ENCODE measurements around the gene IGSF21.

Gene IGSF21

DNA sequence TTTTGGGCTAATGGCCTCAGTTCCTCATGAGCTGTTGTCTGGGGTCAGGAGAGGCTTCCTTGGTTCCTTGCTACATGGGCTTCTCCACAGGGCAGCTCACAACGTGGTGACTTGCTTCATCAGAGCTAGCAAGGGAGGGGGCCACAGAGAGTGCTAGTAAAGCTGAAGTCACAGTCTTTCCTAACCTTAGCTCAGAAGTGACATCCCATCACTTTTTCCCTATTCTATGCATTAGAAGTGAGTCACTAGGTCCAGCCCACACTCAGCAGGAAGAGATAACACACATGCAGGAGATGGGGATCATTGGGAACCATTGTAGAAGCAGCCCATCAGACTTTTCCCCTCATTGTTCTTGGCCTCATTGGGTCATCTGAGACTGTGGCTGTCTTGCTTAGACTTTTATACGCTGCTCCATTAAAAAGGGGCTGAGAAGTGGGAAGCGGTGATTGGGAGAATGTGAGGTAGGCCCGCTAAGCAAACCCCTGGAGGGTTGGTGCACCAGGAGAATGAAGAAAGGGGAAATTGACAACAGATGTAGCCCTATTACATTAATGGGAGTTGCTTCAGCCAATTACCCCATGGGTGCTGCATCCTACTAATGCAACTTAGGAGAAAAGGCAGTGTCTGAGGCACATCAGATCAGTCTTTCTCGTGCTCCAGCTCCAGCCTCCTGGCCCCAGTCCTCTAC, 22.1 kb upstream of the IGSF21 start:
- H3K4me3 ChIP-seq (ENCODE audit: low read depth, low read length): no peak overlapping the region
- TF ChIP-seq, protein P1, sequence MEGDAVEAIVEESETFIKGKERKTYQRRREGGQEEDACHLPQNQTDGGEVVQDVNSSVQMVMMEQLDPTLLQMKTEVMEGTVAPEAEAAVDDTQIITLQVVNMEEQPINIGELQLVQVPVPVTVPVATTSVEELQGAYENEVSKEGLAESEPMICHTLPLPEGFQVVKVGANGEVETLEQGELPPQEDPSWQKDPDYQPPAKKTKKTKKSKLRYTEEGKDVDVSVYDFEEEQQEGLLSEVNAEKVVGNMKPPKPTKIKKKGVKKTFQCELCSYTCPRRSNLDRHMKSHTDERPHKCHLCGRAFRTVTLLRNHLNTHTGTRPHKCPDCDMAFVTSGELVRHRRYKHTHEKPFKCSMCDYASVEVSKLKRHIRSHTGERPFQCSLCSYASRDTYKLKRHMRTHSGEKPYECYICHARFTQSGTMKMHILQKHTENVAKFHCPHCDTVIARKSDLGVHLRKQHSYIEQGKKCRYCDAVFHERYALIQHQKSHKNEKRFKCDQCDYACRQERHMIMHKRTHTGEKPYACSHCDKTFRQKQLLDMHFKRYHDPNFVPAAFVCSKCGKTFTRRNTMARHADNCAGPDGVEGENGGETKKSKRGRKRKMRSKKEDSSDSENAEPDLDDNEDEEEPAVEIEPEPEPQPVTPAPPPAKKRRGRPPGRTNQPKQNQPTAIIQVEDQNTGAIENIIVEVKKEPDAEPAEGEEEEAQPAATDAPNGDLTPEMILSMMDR (conservative IDR thresholded peaks at IDR 0.05; ENCODE audit: low read depth, low read length): no peak
- no peak for DNase-seq (ENCODE audit: low read depth)

DNA sequence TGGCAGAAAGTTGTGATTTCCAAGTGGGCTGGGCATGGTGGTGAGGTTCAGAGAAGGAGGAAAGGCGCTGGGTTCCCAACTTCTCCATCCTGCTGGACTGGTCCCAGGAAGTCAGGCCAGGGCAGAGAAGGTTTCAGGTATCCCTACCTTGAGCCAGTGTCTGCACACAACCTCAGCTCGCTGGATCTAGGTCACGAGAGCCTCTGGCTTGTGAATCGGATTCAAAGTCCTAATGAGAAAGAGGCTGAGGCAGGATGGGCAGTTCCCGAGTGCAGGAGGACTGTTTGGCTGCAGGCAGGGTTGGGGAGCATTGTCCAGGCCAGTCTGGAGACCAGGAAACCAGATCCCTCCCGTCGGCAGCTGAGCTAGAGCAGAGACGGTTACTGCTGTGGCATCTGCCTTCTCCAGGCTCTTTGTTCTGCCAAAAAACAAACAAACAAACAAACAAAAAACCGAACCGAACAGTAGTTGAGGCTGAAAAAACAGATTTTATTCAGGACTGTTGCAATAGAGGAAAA, 19.5 kb upstream of the IGSF21 start:
- TF ChIP-seq, protein P1 (conservative IDR thresholded peaks at IDR 0.05; ENCODE audit: low read depth, low read length): no peak
- no peak for DNase-seq (ENCODE audit: low read depth)

DNA sequence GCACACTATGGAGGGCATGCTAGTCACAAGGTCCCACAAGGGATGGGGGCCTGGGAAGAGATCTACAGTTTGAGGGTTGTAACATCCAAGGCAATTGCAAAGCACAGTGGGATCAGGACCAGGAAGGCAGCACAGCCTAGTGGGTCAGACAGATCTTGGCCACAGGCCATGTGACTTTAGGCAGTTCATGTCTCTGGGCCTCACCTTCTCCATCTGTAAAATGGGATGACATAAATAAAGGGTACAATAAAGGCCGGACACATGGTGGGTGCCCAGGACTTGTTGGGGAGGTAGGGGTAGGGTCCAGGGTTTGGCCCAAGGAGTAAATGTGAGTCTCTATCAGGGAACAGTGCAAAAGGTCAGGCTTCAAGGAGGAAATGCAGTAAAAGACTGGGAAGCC, 18.1 kb upstream of the IGSF21 start:
- H3K4me3 ChIP-seq (ENCODE audit: low read depth, low read length): no peak overlapping the region
- TF ChIP-seq, protein P1 (conservative IDR thresholded peaks at IDR 0.05; ENCODE audit: low read depth, low read length): no peak
- DNase-seq (ENCODE audit: low read depth): no peak

More for the DNA sequence above, 19.5 kb upstream of the IGSF21 start:
- no peak overlapping the region for H3K4me3 ChIP-seq (ENCODE audit: low read depth, low read length)

DNA sequence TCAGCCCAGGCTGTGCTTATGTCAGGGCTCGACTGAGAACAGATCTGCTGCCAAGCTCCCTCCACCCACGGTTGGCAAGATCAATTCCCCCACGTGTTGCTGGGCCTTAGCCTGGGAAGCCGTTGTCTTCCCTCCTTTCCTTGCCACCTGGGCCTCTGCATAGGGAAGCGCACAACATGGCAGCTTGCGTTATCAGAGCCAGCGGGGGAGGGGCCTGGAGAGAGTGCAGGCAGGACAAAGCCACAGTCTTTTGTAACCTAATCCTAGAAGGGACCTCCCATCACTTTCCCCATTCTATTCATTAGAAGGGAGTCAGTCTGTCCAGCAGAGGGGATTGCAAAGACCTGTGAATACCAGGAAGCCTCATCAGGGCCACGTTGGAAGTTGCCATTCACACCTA, 17.0 kb upstream of the IGSF21 start:
- no peak overlapping the region for H3K4me3 ChIP-seq (ENCODE audit: low read depth, low read length)
- TF ChIP-seq, protein P1 (conservative IDR thresholded peaks at IDR 0.05; ENCODE audit: low read depth, low read length): no peak
- no peak for DNase-seq (ENCODE audit: low read depth)

DNA sequence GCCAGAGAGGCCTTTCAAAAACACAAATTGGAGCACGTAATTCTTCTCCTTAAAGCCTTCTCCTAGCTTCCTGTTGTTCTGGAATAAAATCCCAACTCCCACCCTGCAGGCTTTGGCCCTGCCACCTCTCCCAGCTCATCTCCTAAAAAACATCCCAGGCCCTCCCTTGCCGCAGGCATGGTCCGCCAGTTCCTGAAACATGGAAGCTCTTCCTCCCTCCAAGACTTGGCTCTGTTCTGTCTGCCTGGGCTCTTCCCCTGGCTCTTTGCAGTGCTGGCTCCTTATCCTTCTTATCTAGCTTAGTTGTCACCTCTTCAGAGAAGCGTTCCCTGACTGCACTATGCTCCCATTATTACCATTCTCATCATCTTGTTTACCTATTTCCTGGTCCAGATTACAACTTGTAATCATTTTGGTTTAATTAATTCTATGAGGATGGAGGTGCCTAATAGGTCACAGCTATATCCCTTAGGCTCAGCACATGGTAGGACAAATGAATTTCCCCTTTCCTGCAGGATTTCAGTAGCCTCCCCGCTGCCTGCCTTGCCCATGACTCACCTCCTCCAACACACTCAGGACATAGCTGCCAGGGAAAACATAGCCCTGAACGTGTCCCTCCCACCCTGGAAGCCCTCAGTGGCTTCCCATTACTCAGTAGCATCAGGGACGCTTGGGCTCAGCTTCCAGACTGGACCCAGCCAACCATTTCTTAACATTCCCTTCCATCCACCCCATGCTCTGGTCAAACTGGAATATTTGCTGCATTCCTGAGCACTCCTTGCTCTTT, 15.7 kb upstream of the IGSF21 start:
- DNase-seq (ENCODE audit: low read depth): peak; percentile 21
- TF ChIP-seq, protein P1 (conservative IDR thresholded peaks at IDR 0.05; ENCODE audit: low read depth, low read length): no peak
- no peak overlapping the region for H3K4me3 ChIP-seq (ENCODE audit: low read depth, low read length)

DNA sequence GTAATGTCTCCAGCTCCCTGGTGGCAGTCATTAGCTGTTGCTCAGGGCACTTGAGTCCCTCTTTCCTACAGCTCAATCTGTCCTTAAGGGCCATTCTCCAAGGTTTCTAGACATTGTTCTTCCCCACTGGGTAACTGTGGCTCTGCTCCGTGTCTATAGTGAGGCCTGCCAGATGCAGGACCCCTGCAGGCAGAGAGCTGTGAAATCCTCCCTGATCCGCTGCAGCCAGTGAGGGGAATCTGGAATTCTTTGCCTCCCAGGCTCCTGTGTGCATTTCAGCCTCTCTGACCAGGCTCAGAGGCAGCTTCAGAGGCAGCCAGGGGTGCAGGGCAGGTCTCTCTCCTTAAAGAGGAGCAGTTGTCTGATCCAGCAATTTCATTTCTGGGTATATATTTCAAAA, 14.4 kb upstream of the IGSF21 start:
- TF ChIP-seq, protein P1 (conservative IDR thresholded peaks at IDR 0.05; ENCODE audit: low read depth, low read length): no peak
- DNase-seq (ENCODE audit: low read depth): no peak
- H3K4me3 ChIP-seq (ENCODE audit: low read depth, low read length): no peak overlapping the region

Data from choroid plexus epithelial cell (primary cell).